ENCODE measurements around the gene ARHGEF10L.

The ARHGEF10L gene

GRCh38 chr1:17706445-17706844 is 166.9 kb downstream of the ARHGEF10L start:
- TF ChIP-seq GABPA (IDR thresholded peaks at IDR 0.05; ENCODE audit: low read depth) (no peak), CTCF (IDR thresholded peaks at IDR 0.05; ENCODE audit: insufficient read depth, low read length) (no peak), SPI1 (IDR thresholded peaks at IDR 0.05; ENCODE audit: borderline replicate concordance, low read depth) (no peak), POLR2AphosphoS5 (IDR thresholded peaks at IDR 0.05; ENCODE audit: low read depth) (no peak), REST (IDR thresholded peaks at IDR 0.05; ENCODE audit: insufficient replicate concordance, low read depth) (no peak)
- Histone ChIP-seq H3K4me3 (replicated peaks; ENCODE audit: insufficient read depth, low read length) (no peak overlapping the region), H3K27me3 (ENCODE audit: insufficient read depth, poor library complexity, severe bottlenecking) (no peaks in the 10 kb centered on the region), H3K27ac (replicated peaks) (no peak overlapping the region)
- no peak for DNase-seq (ENCODE audit: low read depth in 1 of 2, low spot score in 1 of 2)

- H3K4me3 ChIP-seq (replicated peaks; ENCODE audit: insufficient read depth, low read length), result no peak overlapping the region
- TF ChIP-seq SPI1 (IDR thresholded peaks at IDR 0.05; ENCODE audit: borderline replicate concordance, low read depth), result no peak
- no peak for TF ChIP-seq POLR2AphosphoS5 (IDR thresholded peaks at IDR 0.05; ENCODE audit: low read depth)
- no peak for TF ChIP-seq CTCF (IDR thresholded peaks at IDR 0.05; ENCODE audit: insufficient read depth, low read length)
- no peak for TF ChIP-seq REST (IDR thresholded peaks at IDR 0.05; ENCODE audit: insufficient replicate concordance, low read depth)
- no peak for TF ChIP-seq GABPA (IDR thresholded peaks at IDR 0.05; ENCODE audit: low read depth)
- H3K27me3 ChIP-seq (ENCODE audit: insufficient read depth, poor library complexity, severe bottlenecking), result no peaks in the 10 kb centered on the region
- no peak for DNase-seq (ENCODE audit: low read depth in 1 of 2, low spot score in 1 of 2)
- H3K27ac ChIP-seq (replicated peaks), result no peak overlapping the region
Observed at GRCh38 chr1:17709981-17710380, 170.5 kb downstream of the ARHGEF10L start.

- no peaks in the 10 kb centered on the region for H3K27me3 ChIP-seq (ENCODE audit: insufficient read depth, poor library complexity, severe bottlenecking)
- H3K4me3 ChIP-seq (replicated peaks; ENCODE audit: insufficient read depth, low read length), result no peak overlapping the region
- H3K27ac ChIP-seq (replicated peaks), result no peak overlapping the region
- TF ChIP-seq SPI1 (IDR thresholded peaks at IDR 0.05; ENCODE audit: borderline replicate concordance, low read depth) (no peak), CTCF (IDR thresholded peaks at IDR 0.05; ENCODE audit: insufficient read depth, low read length) (no peak), POLR2AphosphoS5 (IDR thresholded peaks at IDR 0.05; ENCODE audit: low read depth) (no peak), REST (IDR thresholded peaks at IDR 0.05; ENCODE audit: insufficient replicate concordance, low read depth) (no peak), GABPA (IDR thresholded peaks at IDR 0.05; ENCODE audit: low read depth) (no peak)
- no peak for DNase-seq (ENCODE audit: low read depth in 1 of 2, low spot score in 1 of 2)
Observed at GRCh38 chr1:17710889-17711576, 171.5 kb downstream of the ARHGEF10L start.
